ENCODE results near the gene CACNA2D1. TPM values are rescaled to one million over a fixed set of nuclear protein-coding genes. Genes with fewer than 3 reads are reported as not detected.

The CACNA2D1 gene
- total RNA-seq, 1 experiment from 2014 or later, result 36.2 TPM

DNA sequence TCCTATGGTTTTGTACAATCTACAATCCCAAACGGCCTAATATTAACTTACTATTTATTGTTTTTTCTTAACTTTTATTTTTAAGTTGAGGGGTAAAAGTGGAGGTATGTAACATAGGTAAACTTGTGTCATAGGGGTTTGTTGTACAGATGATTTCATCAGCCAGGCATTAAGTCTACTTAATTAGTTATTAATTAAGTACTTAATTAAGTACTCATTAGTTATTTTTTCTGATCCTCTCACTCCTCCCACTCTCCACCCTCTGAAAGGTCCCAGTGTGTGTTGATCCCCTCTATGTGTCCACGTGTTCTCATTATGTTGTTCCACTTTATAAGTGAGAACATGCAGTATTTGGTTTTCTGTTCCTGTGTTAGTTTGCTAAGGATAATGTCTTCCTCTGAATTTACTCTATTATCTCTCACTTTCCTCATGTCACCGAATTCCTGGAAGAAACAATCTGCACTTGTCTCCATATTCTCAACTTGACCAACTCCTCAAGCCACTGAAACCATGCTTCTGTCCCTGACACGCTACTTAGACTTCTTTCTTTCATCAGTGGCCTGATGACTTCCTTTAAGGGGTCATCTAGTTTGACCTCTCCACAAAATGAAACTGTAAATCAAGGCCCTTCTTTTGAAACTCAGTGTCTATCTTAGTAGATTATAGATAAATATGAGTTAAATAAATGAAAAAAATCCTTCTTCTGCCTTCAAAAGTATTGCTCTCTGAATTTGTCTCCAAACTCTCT lies 9.1 kb downstream of the CACNA2D1 start:
- Histone ChIP-seq H2BK20ac (ENCODE audit: low read depth, low read length, poor library complexity, severe bottlenecking) (no peak overlapping the region), H3K9me3 (ENCODE audit: control insufficient read depth, low read depth, low read length) (no peaks in the 10 kb centered on the region), H3K27me3 (ENCODE audit: insufficient read depth, low read length) (no peaks in the 10 kb centered on the region), H2AFZ (ENCODE audit: low read length) (no peak overlapping the region), H2BK12ac (ENCODE audit: insufficient read length, low read depth, low read length) (no peak overlapping the region), H3K9ac (ENCODE audit: extremely low read depth, insufficient read length, low read length) (no peak overlapping the region), H3K56ac (ENCODE audit: insufficient read length, low read depth, low read length) (no peak overlapping the region), H4K20me1 (ENCODE audit: control insufficient read depth, insufficient read depth, insufficient read length) (no peaks in the 10 kb centered on the region), H2BK120ac (ENCODE audit: low read depth, low read length, poor library complexity, severe bottlenecking) (no peak overlapping the region), H3K23me2 (ENCODE audit: insufficient read length, low read depth, low read length, poor library complexity, severe bottlenecking) (no peaks in the 10 kb centered on the region), H3K4me1 (ENCODE audit: insufficient read depth, low read length) (no peaks in the 10 kb centered on the region), H3K27ac (ENCODE audit: insufficient read length, low read depth, low read length) (no peak overlapping the region), H3K23ac (ENCODE audit: insufficient read length, low read depth, low read length) (no peak overlapping the region), H2BK5ac (ENCODE audit: insufficient read length, low read length) (no peak overlapping the region), H3K4me2 (ENCODE audit: insufficient read depth, insufficient read length, low read length) (no peak overlapping the region), H3K4ac (ENCODE audit: low read depth, low read length) (no peak overlapping the region), H2AK5ac (ENCODE audit: insufficient read length, low read length) (no peak overlapping the region), H2BK15ac (ENCODE audit: low read depth, low read length) (no peak overlapping the region), H4K91ac (ENCODE audit: insufficient read length, low read depth, low read length) (no peak overlapping the region), H3T11ph (ENCODE audit: low read length) (no peak overlapping the region), H4K8ac (replicated peaks; ENCODE audit: insufficient read length, low read depth, low read length) (no peak overlapping the region), H3K79me1 (ENCODE audit: insufficient read depth, low read depth, low read length, poor library complexity, severe bottlenecking) (peaks cover 3% of the 10 kb centered on the region), H3K14ac (ENCODE audit: insufficient read depth, low read length) (no peak overlapping the region), H3K18ac (ENCODE audit: insufficient read length, low read depth, low read length) (no peak overlapping the region), H3K79me2 (ENCODE audit: insufficient read depth, low read length) (peaks cover 3% of the 10 kb centered on the region; the same call in 1 of the 2 replicates), H4K5ac (ENCODE audit: insufficient read length, low read depth, low read length) (no peak overlapping the region)
- Mint-ChIP-seq H3K27ac (no peak overlapping the region), H3K36me3 (ENCODE audit: insufficient read depth in 1 of 3, low read depth in 3 of 3) (no peaks in the 10 kb centered on the region), H3K9me3 (no peaks in the 10 kb centered on the region), H3K27me3 (ENCODE audit: low read depth) (no peaks in the 10 kb centered on the region), H3K4me3 (no peak overlapping the region), H3K4me1 (peaks cover 17 to 19% of the 10 kb centered on the region in 2 experiments)
- no CpG with 5 or more reads among the region's 4 CpGs for WGBS (ENCODE audit: extremely low coverage, insufficient read length, low lambda C conversion rate)
- DNase-seq, result no peak
- TF ChIP-seq, protein P1, sequence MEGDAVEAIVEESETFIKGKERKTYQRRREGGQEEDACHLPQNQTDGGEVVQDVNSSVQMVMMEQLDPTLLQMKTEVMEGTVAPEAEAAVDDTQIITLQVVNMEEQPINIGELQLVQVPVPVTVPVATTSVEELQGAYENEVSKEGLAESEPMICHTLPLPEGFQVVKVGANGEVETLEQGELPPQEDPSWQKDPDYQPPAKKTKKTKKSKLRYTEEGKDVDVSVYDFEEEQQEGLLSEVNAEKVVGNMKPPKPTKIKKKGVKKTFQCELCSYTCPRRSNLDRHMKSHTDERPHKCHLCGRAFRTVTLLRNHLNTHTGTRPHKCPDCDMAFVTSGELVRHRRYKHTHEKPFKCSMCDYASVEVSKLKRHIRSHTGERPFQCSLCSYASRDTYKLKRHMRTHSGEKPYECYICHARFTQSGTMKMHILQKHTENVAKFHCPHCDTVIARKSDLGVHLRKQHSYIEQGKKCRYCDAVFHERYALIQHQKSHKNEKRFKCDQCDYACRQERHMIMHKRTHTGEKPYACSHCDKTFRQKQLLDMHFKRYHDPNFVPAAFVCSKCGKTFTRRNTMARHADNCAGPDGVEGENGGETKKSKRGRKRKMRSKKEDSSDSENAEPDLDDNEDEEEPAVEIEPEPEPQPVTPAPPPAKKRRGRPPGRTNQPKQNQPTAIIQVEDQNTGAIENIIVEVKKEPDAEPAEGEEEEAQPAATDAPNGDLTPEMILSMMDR (conservative IDR thresholded peaks at IDR 0.05), result no peak
